ENCODE data around the gene ST3GAL6.

DNA sequence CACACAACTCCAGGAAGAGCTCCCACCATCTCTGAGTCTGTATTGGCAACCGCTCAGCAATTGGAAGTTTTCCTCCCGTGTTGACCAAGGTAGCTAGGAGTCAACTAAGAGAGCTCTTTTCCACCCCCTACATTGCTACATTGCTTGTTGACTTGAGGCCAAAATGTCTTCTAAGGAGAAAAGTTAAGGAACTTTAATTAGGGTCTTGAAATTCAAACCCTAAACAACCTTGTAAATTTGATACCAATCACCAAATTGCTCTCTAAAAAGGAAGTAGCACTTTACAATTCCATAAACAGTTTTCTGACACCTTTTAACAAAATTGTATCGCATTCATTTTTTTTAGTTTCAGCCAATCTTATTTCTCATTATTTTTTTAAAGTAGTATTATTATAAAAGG lies 35.5 kb upstream of the ST3GAL6 start:
- TF ChIP-seq, protein P1, sequence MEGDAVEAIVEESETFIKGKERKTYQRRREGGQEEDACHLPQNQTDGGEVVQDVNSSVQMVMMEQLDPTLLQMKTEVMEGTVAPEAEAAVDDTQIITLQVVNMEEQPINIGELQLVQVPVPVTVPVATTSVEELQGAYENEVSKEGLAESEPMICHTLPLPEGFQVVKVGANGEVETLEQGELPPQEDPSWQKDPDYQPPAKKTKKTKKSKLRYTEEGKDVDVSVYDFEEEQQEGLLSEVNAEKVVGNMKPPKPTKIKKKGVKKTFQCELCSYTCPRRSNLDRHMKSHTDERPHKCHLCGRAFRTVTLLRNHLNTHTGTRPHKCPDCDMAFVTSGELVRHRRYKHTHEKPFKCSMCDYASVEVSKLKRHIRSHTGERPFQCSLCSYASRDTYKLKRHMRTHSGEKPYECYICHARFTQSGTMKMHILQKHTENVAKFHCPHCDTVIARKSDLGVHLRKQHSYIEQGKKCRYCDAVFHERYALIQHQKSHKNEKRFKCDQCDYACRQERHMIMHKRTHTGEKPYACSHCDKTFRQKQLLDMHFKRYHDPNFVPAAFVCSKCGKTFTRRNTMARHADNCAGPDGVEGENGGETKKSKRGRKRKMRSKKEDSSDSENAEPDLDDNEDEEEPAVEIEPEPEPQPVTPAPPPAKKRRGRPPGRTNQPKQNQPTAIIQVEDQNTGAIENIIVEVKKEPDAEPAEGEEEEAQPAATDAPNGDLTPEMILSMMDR (IDR thresholded peaks at IDR 0.05): no peak
- no peak for TF ChIP-seq POLR2A (IDR thresholded peaks at IDR 0.05)
